PC-3 (cell line): ENCODE data around the gene KYNU.

Source experiments
- CTCF ChIP-seq: fragments of 300-600 bp; sonication (generic); conservative IDR thresholded peaks from 2 replicates; pipeline ENCODE4 v1.5.1; 2017; ENCODE audit warnings: antibody characterized with exemption, low read depth, mild to moderate bottlenecking, low read length
- EZH2phosphoT487 ChIP-seq: fragments of 300-600 bp; sonication (generic); IDR thresholded peaks from 2 replicates; pipeline ENCODE4 v1.6.1; 2018; ENCODE audit warnings: mild to moderate bottlenecking, antibody characterized with exemption, low read length, borderline replicate concordance

- TF ChIP-seq EZH2phosphoT487 (no peak), CTCF (no peak)
These were observed 77.0 kb downstream of the KYNU start for GRCh38 chr2:142954493-142954892.
